ENCODE data around the gene NECAP2.

The NECAP2 gene

DNA sequence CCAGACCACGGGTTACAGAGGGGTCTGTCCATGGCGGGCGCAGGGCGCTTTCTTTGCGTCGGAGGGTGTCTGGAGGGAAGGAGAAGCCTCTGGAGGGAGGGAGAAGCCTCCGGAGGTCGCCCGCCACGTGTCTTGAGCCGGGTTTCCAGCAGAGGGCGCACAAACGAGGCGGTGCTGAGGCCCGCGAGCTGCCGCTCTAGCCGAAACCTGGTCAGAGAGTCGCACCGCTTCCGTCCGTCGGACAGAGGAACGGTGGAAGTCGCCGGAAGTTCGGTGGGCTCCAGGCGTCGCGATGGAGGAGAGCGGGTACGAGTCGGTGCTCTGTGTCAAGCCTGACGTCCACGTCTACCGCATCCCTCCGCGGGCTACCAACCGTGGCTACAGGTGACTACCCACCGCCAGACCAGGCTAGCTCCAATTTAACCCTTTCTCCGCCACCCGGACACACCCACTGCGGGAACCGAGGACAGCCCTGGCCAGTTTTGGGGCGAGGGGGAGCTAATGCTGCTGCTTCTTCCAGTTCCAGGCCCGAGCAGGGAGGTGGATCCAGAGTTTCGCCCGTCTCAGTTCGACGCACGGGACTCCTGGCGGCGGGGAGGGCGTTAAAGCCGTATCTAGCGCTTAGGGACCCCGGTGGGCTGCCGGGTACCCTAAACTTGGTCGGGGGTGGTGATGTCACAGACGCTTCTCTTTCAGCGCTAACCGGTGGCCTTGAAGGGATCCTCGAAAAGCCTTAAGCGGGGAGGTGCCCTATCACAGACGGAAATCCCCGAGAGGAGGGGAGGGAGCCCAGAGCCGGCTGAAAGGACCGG is at the start of gene NECAP2:
Gene NECAP2 (plus strand): TSS at position 255 of the 812 bp plus-strand sequence. CDS start 38 bp downstream, at position 293.
- peak; percentile 94 for DNase-seq

GRCh38 chr1:16391411-16391810 is 49.1 kb upstream of the NECAP2 start:
- DNase-seq, result no peak

- DNase-seq, result no peak
Observed at GRCh38 chr1:16392740-16393569, 47.6 kb upstream of the NECAP2 start.

- no peak for DNase-seq
Observed at GRCh38 chr1:16393570-16394521, 46.7 kb upstream of the NECAP2 start.

- no peak for DNase-seq
Observed at GRCh38 chr1:16394977-16395376, 45.5 kb upstream of the NECAP2 start.

- no peak for DNase-seq
Observed at GRCh38 chr1:16396591-16396990, 43.9 kb upstream of the NECAP2 start.

GRCh38 chr1:16397120-16397519 is 43.4 kb upstream of the NECAP2 start:
- DNase-seq, result no peak

DNA sequence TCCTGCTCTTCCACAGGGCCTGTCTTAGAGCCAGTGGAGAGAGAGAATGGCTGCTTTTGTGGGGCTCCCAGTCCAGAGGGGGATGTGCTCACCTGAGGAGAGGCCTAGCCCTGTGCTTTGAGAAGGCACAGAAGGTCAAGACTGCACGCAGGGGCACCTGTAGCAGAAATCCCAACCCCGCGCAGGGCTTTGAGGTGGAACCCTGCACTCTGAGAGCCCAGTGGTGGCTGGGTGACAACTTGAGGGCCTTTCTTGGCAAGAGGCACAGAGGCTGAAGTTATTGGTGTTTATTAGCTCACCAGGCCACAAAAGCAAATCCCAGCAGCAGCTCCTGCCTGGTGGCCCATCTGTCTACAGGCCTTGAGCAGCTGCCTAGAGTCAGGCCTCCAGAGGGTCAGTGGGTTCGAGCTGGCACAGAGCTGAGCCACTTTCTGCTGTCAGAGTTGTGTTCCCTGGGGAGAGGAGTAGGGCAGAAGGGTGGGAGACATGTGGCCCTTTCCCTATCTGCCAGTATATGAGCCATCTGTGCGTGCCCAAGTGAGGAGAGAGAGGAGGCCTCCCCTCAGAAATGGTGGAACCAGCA is 42.1 kb upstream of the NECAP2 start:
- DNase-seq, result no peak

DNA sequence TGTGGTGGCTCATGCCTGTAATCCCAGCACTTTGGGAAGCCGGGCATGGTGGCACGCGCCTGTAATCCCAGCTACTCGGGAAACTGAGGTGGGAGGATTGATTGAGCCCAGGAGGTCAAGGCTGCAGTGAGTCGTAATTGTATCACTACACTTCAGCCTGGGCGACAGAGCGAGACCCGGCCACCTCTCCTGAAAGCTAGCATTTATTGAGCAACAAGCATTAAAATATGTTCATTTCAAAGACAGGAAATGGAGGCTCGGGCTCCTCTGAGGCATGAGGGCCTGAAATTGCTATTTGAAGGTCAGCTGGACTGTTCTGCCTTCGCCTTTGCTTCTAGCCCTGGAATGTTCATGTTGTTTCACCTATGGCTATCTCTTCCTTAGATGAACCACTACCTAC is 37.8 kb upstream of the NECAP2 start:
- no peak for DNase-seq

- no peak for DNase-seq
Observed at GRCh38 chr1:16405441-16405840, 35.1 kb upstream of the NECAP2 start.

DNA sequence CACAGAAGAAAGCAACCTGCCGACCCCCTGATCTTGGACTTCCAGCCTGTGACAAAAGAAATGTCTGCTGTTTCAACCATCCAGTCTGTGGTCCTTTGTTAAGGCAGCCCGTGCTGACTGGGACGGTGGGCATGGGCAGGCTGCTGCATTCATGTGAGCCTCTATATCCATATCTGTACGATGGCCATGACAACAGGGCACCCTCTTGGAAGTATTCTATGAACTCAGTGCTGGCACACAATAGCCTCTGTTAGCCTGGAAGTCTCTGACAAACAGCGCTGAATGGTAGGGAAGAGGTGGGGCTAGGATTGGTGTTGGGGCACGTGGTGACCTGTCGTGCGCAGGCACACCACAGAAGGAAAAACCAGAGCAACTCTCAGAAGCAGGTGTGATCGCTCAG is 33.7 kb upstream of the NECAP2 start:
- DNase-seq, result no peak

DNA sequence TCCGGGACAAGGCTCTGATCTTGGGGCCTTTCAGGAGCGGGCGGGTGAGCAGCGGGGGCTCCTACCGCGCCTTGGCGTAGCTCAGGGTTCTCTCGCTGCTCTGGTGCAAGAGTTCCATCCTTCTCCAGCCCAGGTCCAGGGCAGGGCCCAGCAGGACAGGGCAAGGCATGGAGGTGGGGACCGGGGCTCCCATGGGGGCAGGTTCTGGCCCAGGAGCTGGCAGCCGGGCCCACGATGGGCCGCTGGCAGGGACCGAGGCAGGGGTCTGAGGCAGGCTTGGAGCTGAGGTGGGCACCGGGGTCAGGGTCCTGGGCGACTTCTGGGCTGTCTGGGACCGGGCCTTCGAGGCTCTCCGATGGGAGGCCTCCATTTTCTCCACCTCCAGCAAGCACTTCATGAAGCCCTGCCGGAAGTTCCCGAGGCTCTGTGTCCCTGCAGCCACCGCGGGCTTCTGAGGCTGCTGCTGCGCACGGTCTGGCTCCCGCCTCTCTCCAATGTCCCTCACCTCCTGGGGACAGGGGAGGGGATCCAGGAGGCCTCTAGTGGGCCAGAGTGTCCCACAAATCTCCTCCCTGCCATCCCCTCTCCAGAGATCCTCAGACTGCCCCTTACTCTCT is 30.9 kb upstream of the NECAP2 start:
- no peak for DNase-seq

GRCh38 chr1:16410803-16411202 is 29.7 kb upstream of the NECAP2 start:
- no peak for DNase-seq

DNA sequence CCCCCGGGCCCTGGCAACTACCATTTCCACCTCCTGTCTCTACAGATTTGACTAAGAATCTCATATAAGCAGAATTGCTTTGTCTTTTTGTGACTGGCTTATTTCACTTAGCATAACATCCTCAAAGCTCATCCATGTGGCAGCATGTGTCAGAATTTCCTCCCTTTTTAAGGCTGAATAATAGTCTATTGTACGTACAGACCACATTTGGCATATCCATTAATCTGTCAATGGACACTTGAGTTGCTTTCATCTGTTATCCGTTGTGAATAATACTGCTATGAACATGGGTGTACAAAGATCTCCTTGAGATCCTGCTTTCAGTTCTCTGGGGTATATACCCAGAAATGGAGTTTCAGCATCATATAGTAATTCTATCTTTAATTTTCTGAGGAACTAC is 27.3 kb upstream of the NECAP2 start:
- no peak for DNase-seq

- DNase-seq, result no peak
Observed at GRCh38 chr1:16418823-16419425, 21.6 kb upstream of the NECAP2 start.

DNA sequence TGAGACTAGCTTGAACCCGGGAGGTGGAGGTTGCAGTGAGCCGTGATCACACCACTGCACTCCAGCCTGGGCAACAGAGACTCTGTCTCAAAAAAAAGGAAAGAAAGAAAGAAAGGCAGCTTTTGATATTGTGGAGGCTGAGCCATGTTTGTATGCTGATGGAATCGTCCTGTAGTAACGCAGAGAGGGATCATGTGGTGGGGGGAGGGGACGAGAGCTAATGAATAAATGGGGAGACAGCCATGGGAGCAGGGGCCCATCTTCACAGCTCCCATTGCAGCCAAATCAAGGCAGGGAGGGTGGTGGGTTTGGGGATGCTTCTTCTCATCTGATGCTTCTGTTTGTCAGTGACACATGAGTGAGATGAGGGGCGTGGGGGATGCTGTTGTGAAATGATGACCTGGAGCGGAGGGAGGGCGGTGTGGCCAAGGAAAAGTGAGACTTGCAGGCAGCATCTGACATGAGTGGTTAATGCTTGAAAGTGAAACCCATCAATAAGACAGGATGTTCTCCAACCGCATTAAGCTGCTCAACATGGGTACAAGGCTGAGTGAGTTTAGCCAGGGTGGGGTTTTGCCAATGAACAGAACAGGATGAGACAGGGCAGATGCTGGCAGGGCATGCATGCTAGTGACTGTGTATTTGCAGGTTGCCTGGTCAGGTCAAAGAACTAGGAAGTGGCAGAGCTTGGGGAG is 20.0 kb upstream of the NECAP2 start:
- DNase-seq, result peak; percentile 63

DNA sequence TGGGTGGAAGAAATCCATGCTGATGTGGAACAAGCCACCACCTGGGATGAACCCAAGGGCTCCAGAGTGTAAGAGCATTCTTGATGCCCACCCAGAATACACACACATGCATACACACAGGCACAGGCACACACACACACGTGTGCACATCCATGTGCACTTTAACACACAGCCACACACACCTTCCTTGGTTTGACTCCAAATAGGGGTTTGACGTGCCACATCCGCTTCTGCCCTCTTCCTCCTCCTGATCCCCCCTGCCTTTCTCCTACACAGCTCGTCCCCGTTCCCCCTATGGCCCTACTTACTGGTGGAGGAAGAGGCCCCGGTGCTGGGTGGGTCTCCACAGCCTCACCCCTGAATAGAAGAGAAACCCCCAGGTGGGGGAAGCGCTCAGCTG is 19.3 kb upstream of the NECAP2 start:
- DNase-seq, result no peak

GRCh38 chr1:16422041-16422440 is 18.5 kb upstream of the NECAP2 start:
- no peak for DNase-seq

DNA sequence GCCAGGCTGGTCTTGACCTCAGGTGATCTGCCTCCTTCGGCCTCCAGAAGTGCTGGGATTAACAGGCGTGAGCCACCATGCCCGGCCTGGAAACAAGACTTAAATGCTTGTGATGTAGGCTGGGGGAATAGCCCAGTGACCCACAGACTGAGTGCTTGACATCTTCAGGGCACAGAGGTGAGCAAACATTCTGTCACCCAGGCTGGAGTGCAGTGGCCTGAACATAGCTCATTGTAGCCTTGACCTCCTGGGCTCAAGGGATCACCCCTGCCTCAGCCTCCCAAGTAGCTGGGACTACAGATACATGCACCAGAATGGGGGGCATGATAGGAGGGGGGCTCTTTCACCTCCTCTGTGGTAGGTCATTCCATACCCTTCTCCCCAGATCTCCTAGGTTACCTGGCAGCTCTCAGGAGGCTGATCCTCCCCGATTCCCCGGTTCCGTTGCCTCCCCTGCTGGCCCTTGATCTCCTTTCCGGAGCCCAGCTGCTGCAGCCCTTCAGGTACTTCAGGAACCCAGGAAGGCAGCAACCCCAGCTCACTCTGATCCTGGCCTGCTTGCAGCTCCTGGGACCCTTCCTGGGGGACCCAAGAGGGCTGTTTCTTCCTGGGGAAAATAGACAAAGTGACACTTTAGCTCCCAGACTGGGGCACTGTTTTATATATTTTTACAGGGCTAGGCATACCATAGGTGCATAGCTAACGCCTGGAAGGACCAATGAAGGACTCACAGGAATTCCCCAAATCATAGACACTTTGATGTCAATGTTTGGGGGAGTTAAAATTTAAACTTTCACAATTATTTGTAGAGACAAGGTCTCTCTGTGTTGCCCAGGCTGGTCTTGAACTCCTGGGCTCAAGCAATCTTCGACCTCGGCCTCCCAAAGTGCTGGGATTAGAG is 15.1 kb upstream of the NECAP2 start:
- DNase-seq, result no peak

- no peak for DNase-seq
Observed at GRCh38 chr1:16430606-16431005, 9.9 kb upstream of the NECAP2 start.
